ENCODE results near the gene KNSTRN.

Gene KNSTRN

GRCh38 chr15:40338041-40338657 lies 44.4 kb upstream of the KNSTRN start:
- DNase-seq (ENCODE audit: low read depth, low spot score), result no peak
- Histone ChIP-seq H3K36me3 (ENCODE audit: insufficient read depth, low read length) (no peaks in the 10 kb centered on the region), H3K27ac (0 out of 2 replicates have a peak overlapping the region, but pooled peaks have one; percentile 10), H3K9ac (ENCODE audit: insufficient read length) (no peak overlapping the region), H3K4me3 (peak overlapping the region; percentile 57), H3K9me3 (ENCODE audit: low read depth, low read length) (no peaks in the 10 kb centered on the region)
- TF ChIP-seq FOXP2 (optimal IDR thresholded peaks at IDR 0.05; ENCODE audit: control extremely low read depth, extremely low read length, insufficient read depth) (no peak), EZH2 (IDR thresholded peaks at IDR 0.05) (no peak), POLR2AphosphoS5 (IDR thresholded peaks at IDR 0.05; ENCODE audit: borderline replicate concordance, low read depth, low read length) (no peak)

- peak overlapping the region; percentile 81 for H3K9ac ChIP-seq (ENCODE audit: insufficient read length)
- no peaks in the 10 kb centered on the region for H3K9me3 ChIP-seq (ENCODE audit: low read depth, low read length)
- H3K4me3 ChIP-seq, result no peak overlapping the region
- H3K27ac ChIP-seq, result peak overlapping the region; percentile 95; the same call in 1 of the 2 replicates
- H3K36me3 ChIP-seq (ENCODE audit: insufficient read depth, low read length), result no peaks in the 10 kb centered on the region
- TF ChIP-seq EZH2 (IDR thresholded peaks at IDR 0.05) (no peak), POLR2AphosphoS5 (IDR thresholded peaks at IDR 0.05; ENCODE audit: borderline replicate concordance, low read depth, low read length) (no peak), FOXP2 (optimal IDR thresholded peaks at IDR 0.05; ENCODE audit: control extremely low read depth, extremely low read length, insufficient read depth) (no peak)
- DNase-seq (ENCODE audit: low read depth, low spot score), result no peak
These were observed 43.5 kb upstream of the KNSTRN start for GRCh38 chr15:40338921-40339620.

DNA sequence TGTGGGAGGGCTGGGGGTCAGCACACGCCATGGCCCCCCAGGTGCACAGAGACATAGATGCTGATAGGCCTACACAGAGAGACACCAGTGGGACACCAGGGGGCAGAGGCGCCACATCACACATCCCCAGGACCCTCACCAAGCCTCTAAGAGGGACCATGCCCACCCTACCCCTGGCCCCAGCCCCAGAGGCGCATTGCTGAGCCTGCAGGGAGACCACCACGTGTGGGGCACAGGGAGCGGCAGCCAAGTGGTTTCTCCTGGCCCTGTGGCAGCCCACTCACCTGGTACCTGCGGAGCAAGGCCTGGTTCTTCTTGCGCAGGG lies 42.9 kb upstream of the KNSTRN start:
- H3K4me3 ChIP-seq, result peak overlapping the region; percentile 72
- TF ChIP-seq FOXP2 (optimal IDR thresholded peaks at IDR 0.05; ENCODE audit: control extremely low read depth, extremely low read length, insufficient read depth) (no peak), POLR2AphosphoS5 (IDR thresholded peaks at IDR 0.05; ENCODE audit: borderline replicate concordance, low read depth, low read length) (no peak), EZH2 (IDR thresholded peaks at IDR 0.05) (no peak)

DNA sequence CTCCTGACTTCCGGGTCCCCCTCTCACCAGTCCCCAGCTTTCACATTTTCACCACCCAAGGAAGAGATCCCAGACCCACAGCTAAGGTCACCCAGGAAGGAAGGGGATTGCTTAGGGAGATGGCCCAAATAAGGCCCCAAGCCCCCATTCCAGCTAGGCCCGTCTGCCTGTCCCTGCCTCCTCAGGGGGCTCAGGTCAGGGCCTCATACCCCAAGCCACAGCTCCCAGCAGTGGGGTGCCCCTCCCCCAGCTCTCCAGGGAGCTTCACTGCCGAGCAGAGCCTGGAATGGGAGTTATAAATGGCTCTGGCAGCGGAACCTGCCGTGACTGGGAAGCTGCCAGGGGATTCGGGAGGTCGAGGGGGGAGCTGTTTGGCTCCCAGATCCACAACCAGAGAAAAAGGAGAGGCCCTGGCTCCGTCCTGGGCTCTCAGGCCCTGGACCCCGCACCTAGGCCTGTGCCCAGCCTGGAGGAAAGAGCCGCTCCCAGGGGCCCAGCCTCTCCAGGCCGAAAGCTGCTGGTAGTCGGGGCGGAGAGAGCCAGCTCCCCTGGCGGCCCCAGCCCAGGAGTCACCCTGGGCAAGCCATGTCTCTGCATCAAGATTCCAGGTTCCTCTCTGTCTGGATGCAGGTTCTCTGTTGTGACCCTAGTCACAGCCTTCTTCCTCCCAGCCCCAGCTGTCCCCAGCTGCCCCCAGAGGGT lies 42.3 kb upstream of the KNSTRN start:
- Histone ChIP-seq H3K36me3 (ENCODE audit: insufficient read depth, low read length) (no peaks in the 10 kb centered on the region), H3K9me3 (ENCODE audit: low read depth, low read length) (no peaks in the 10 kb centered on the region), H3K9ac (ENCODE audit: insufficient read length) (peak overlapping the region; percentile 81), H3K27ac (peak overlapping the region; percentile 95), H3K4me3 (peak overlapping the region; percentile 72)
- no peak for TF ChIP-seq EZH2 (IDR thresholded peaks at IDR 0.05)
- no peak for TF ChIP-seq POLR2AphosphoS5 (IDR thresholded peaks at IDR 0.05; ENCODE audit: borderline replicate concordance, low read depth, low read length)
- TF ChIP-seq FOXP2 (optimal IDR thresholded peaks at IDR 0.05; ENCODE audit: control extremely low read depth, extremely low read length, insufficient read depth), result no peak
- DNase-seq (ENCODE audit: low read depth, low spot score), result no peak

More for the DNA sequence above, 42.9 kb upstream of the KNSTRN start:
- Histone ChIP-seq H3K9me3 (ENCODE audit: low read depth, low read length) (no peaks in the 10 kb centered on the region), H3K27ac (peak overlapping the region; percentile 95), H3K9ac (ENCODE audit: insufficient read length) (peak overlapping the region; percentile 81), H3K36me3 (ENCODE audit: insufficient read depth, low read length) (no peaks in the 10 kb centered on the region)
- no peak for DNase-seq (ENCODE audit: low read depth, low spot score)

DNA sequence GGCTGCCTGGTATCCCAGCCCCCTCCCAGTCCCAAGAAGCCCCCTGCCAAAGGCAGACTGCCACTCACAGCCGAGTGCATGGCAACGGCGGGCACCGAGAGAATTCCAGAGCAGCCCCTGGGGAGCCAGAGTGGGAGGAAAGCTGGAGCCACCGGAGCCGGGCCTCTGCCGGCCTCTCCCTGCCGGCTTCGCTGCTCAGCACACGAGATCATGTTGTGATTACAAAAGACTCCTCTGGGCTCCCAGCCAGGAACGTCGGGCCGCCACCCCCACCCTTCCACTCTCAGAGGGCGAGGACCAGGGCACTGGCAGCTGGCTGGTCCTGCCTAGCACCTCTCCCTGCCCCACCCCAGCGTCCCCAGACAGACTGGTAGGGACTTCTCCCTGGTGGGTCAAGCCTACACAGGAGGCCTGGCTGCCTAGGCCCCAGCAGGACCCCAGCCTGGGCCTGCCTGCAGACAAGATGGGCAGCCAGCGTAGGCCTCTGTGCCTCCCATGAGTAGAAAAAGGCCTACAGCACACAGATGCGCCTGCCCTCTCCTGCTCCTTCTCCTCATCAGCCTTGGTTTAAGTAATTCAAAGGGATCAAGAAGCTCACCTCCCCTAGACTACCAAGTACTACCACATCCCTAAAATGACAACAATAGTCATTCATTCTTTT lies 41.7 kb upstream of the KNSTRN start, which contains the start of gene CCDC9B:
CCDC9B (minus strand) TSS at position 200 of the 661 bp plus-strand sequence; CDS start at position 80, 120 bp downstream.
- Histone ChIP-seq H3K9me3 (ENCODE audit: low read depth, low read length) (no peaks in the 10 kb centered on the region), H3K36me3 (ENCODE audit: insufficient read depth, low read length) (no peaks in the 10 kb centered on the region), H3K4me3 (peak within 1 kb of the TSS; percentile 72), H3K9ac (ENCODE audit: insufficient read length) (peak within 1 kb of the TSS; percentile 81), H3K27ac (peak within 1 kb of the TSS; percentile 95)
- no peak for TF ChIP-seq FOXP2 (optimal IDR thresholded peaks at IDR 0.05; ENCODE audit: control extremely low read depth, extremely low read length, insufficient read depth)
- TF ChIP-seq POLR2AphosphoS5 (IDR thresholded peaks at IDR 0.05; ENCODE audit: borderline replicate concordance, low read depth, low read length), result peak; percentile 44; the same call in 1 of the 2 replicates
- TF ChIP-seq EZH2 (IDR thresholded peaks at IDR 0.05), result no peak
- DNase-seq (ENCODE audit: low read depth, low spot score), result no peak

- no peak for DNase-seq (ENCODE audit: low read depth, low spot score)
- H3K4me3 ChIP-seq, result no peak overlapping the region
- H3K9ac ChIP-seq (ENCODE audit: insufficient read length), result no peak overlapping the region
- H3K9me3 ChIP-seq (ENCODE audit: low read depth, low read length), result no peaks in the 10 kb centered on the region
- peak overlapping the region; percentile 68 for H3K27ac ChIP-seq
- no peaks in the 10 kb centered on the region for H3K36me3 ChIP-seq (ENCODE audit: insufficient read depth, low read length)
- TF ChIP-seq EZH2 (IDR thresholded peaks at IDR 0.05), result no peak
- no peak for TF ChIP-seq POLR2AphosphoS5 (IDR thresholded peaks at IDR 0.05; ENCODE audit: borderline replicate concordance, low read depth, low read length)
- no peak for TF ChIP-seq FOXP2 (optimal IDR thresholded peaks at IDR 0.05; ENCODE audit: control extremely low read depth, extremely low read length, insufficient read depth)
These were observed 39.9 kb upstream of the KNSTRN start for GRCh38 chr15:40342416-40343320.

DNA sequence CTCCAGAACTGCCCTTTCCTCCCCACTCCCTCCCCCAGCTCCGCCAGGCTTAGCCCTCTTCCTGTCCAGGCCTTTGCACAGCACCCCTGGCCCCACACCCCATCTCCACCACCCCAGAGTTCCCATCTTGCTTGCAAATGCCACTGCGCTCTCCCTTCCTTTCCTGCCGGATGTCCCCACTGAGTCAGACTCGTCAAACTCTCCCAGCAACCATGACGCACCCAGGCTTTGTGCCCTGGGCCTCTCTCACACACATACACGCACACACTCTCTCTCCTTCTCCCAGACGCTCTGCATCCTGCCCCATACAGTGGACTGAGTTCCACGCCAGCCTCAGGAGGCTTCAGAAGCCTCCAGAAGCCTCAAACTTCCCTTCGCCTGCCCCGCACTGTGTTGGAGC lies 39.0 kb upstream of the KNSTRN start:
- H3K9me3 ChIP-seq (ENCODE audit: low read depth, low read length), result no peaks in the 10 kb centered on the region
- H3K9ac ChIP-seq (ENCODE audit: insufficient read length), result peak overlapping the region; percentile 26
- H3K27ac ChIP-seq, result no peak overlapping the region
- no peak for DNase-seq (ENCODE audit: low read depth, low spot score)
- no peaks in the 10 kb centered on the region for H3K36me3 ChIP-seq (ENCODE audit: insufficient read depth, low read length)
- TF ChIP-seq POLR2AphosphoS5 (IDR thresholded peaks at IDR 0.05; ENCODE audit: borderline replicate concordance, low read depth, low read length) (no peak), EZH2 (IDR thresholded peaks at IDR 0.05) (no peak), FOXP2 (optimal IDR thresholded peaks at IDR 0.05; ENCODE audit: control extremely low read depth, extremely low read length, insufficient read depth) (no peak)
- H3K4me3 ChIP-seq, result no peak overlapping the region

Data from SK-N-MC (cell line).